H1 (cell line): Measurements from ENCODE around the gene CDC14B. TPM values are rescaled to one million over a fixed set of nuclear protein-coding genes. Genes with fewer than 3 reads are reported as not detected.
A peak's percentile ranks its signal among the peaks of the same experiment; 100 is the strongest.

Experiments used
- CTCF ChIA-PET: fragments of 300-600 bp; sonication (Branson Sonifier 250); formaldehyde crosslinking; loops from one replicate; lab custom pipeline; 2021; ENCODE audit not compliant: partially characterized antibody; lab: Charles Lee
- POLR2A ChIA-PET: fragments of 300-600 bp; sonication (Branson Sonifier 250); formaldehyde crosslinking; loops from one replicate; lab custom pipeline; 2021; ENCODE audit warnings: inconsistent platforms; ENCODE audit not compliant: partially characterized antibody; lab: Charles Lee
- DNase-seq, 2 experiments: peaks; one replicate each; pipeline versions ENCODE4 v3.0.0 to v3.0.0-alpha.2; 2010 to 2022; ENCODE audit warnings: low spot score in 2 of 2, low read depth in 1 of 2, mixed read lengths in 1 of 2
- FAIRE-seq: peaks from 2 replicates; lab custom pipeline; 2011; peaks lifted over from hg19 to GRCh38; lab: Jason Lieb, UNC
- H2AFZ ChIP-seq: 2 replicates; pipeline ENCODE4 v1.8.1; 2012; ENCODE audit warnings: low read length, inconsistent platforms
- H2AK5ac ChIP-seq: 2 replicates; pipeline ENCODE4 v1.6.1; 2013; ENCODE audit warnings: low read depth, low read length
- H2BK120ac ChIP-seq: replicated peaks from 2 replicates; pipeline ENCODE3; 2013; ENCODE audit warnings: low read depth, low read length, inconsistent platforms
- H2BK12ac ChIP-seq: 2 replicates; pipeline ENCODE4 v1.6.1; 2013; ENCODE audit warnings: low read depth, low read length
- H2BK15ac ChIP-seq: 2 replicates; pipeline ENCODE4 v1.6.1; 2013; ENCODE audit warnings: low read length
- H2BK20ac ChIP-seq: 2 replicates; pipeline ENCODE4 v1.6.1; 2013; ENCODE audit warnings: low read length
- H2BK5ac ChIP-seq: 2 replicates; pipeline ENCODE4 v1.6.1; 2013; ENCODE audit warnings: low read depth, low read length
- H3K14ac ChIP-seq: 2 replicates; pipeline ENCODE4 v1.6.1; 2013; ENCODE audit warnings: inconsistent platforms; ENCODE audit not compliant: insufficient read length
- H3K18ac ChIP-seq: 2 replicates; pipeline ENCODE4 v1.6.1; 2013; ENCODE audit warnings: low read length; ENCODE audit errors: extremely low read depth
- H3K23ac ChIP-seq: 2 replicates; pipeline ENCODE4 v1.6.1; 2013; ENCODE audit warnings: inconsistent platforms; ENCODE audit not compliant: insufficient read length
- H3K23me2 ChIP-seq: 2 replicates; pipeline ENCODE4 v1.6.1; 2013; ENCODE audit warnings: low read depth, low read length
- H3K27ac ChIP-seq: 2 replicates; pipeline ENCODE4 v1.6.1; 2011; ENCODE audit warnings: low read depth, low read length, inconsistent platforms
- H3K27me3 ChIP-seq, 4 experiments: replicated peaks in 1 of 4; 1 replicate in 1 of 4; 2 replicates in 3 of 4; pipeline versions ENCODE4 v1.6.1 to v1.8.1; 2011 to 2013; ENCODE audit warnings: low read length in 3 of 4, mild to moderate bottlenecking in 3 of 4, inconsistent platforms in 2 of 4, mixed read lengths in 2 of 4, moderate library complexity in 1 of 4; ENCODE audit not compliant: control insufficient read depth in 3 of 4, insufficient read depth in 3 of 4; ENCODE audit errors: extremely low read depth in 1 of 4
- H3K36me3 ChIP-seq, 4 experiments: 2 replicates each; pipeline versions ENCODE4 v1.6.1 to v1.8.1; 2011 to 2013; ENCODE audit warnings: mild to moderate bottlenecking in 4 of 4, low read length in 3 of 4, moderate library complexity in 2 of 4, control low read depth in 1 of 4, inconsistent platforms in 1 of 4; ENCODE audit not compliant: insufficient read depth in 4 of 4, control insufficient read depth in 2 of 4
- H3K4ac ChIP-seq: replicated peaks from 2 replicates; pipeline ENCODE3; 2013; ENCODE audit warnings: low read length, low read depth, mixed read lengths, inconsistent platforms; ENCODE audit not compliant: insufficient read length
- H3K4me1 ChIP-seq, 4 experiments: replicated peaks in 1 of 4; 1 replicate in 1 of 4; 2 replicates in 3 of 4; pipeline versions ENCODE4 v1.6.1 to v1.8.1; 2011 to 2013; ENCODE audit warnings: low read length in 3 of 4, inconsistent platforms in 2 of 4, mixed read lengths in 1 of 4; ENCODE audit not compliant: insufficient read depth in 4 of 4, control insufficient read depth in 3 of 4
- H3K4me2 ChIP-seq, 2 experiments: 2 replicates each; pipeline versions ENCODE4 v1.6.1 to v1.8.1; 2011 to 2013; ENCODE audit warnings: low read depth in 2 of 2, low read length in 2 of 2, control low read depth in 1 of 2, inconsistent platforms in 1 of 2, mild to moderate bottlenecking in 1 of 2; ENCODE audit not compliant: insufficient read depth in 1 of 2
- H3K4me3 ChIP-seq, 4 experiments: fragments of 200-600, 300-600 bp in 1 of 4; sonication (generic), shearing (Covaris generic), sonication (Bioruptor Twin) in 1 of 4; 2 replicates each; pipeline versions ENCODE4 v1.5.1 to v1.8.1; 2011 to 2016; ENCODE audit warnings: low read length in 4 of 4, low read depth in 3 of 4, control low read depth in 2 of 4, inconsistent platforms in 2 of 4, mild to moderate bottlenecking in 2 of 4, mixed read lengths in 1 of 4, moderate library complexity in 1 of 4; ENCODE audit not compliant: insufficient read depth in 2 of 4; ENCODE audit errors: extremely low read depth in 1 of 4
- H3K56ac ChIP-seq: replicated peaks from 2 replicates; pipeline ENCODE3; 2013; ENCODE audit warnings: low read depth, mild to moderate bottlenecking, mixed read lengths, low read length, inconsistent platforms; ENCODE audit not compliant: insufficient read length
- H3K79me1 ChIP-seq: 2 replicates; pipeline ENCODE4 v1.6.1; 2013; ENCODE audit warnings: low read depth, low read length, control low read depth
- H3K79me2 ChIP-seq, 2 experiments: 2 replicates each; pipeline versions ENCODE4 v1.6.1 to v1.8.1; 2012 to 2013; ENCODE audit warnings: low read length in 2 of 2, mild to moderate bottlenecking in 2 of 2, inconsistent platforms in 1 of 2; ENCODE audit not compliant: insufficient read depth in 2 of 2, control insufficient read depth in 1 of 2
- H3K9ac ChIP-seq, 4 experiments: replicated peaks in 1 of 4; 1 replicate in 1 of 4; 2 replicates in 3 of 4; pipeline versions ENCODE4 v1.6.1 to v1.8.1; 2011 to 2013; ENCODE audit warnings: low read depth in 3 of 4, low read length in 3 of 4, control low read depth in 2 of 4, mild to moderate bottlenecking in 2 of 4, moderate library complexity in 2 of 4, inconsistent platforms in 1 of 4; ENCODE audit errors: extremely low read depth in 1 of 4
- H3K9me3 ChIP-seq, 2 experiments: 2 replicates each; pipeline versions ENCODE4 v1.6.1 to v1.8.1; 2012 to 2013; ENCODE audit warnings: mild to moderate bottlenecking in 2 of 2, moderate library complexity in 2 of 2, control low read depth in 1 of 2, inconsistent platforms in 1 of 2, low read depth in 1 of 2, low read length in 1 of 2, mixed read lengths in 1 of 2; ENCODE audit not compliant: insufficient read depth in 2 of 2
- H4K20me1 ChIP-seq, 2 experiments: replicated peaks in 1 of 2; 2 replicates each; pipeline versions ENCODE3 to v1.8.1; 2011 to 2013; ENCODE audit warnings: inconsistent platforms in 2 of 2, low read length in 2 of 2, mild to moderate bottlenecking in 1 of 2; ENCODE audit not compliant: insufficient read depth in 2 of 2, control insufficient read depth in 1 of 2
- H4K5ac ChIP-seq: 2 replicates; pipeline ENCODE4 v1.6.1; 2013; ENCODE audit warnings: low read length, low read depth, mixed read lengths, inconsistent platforms; ENCODE audit not compliant: insufficient read length
- H4K8ac ChIP-seq: 2 replicates; pipeline ENCODE4 v1.8.0; 2013; ENCODE audit warnings: mild to moderate bottlenecking, moderate library complexity, low read length, inconsistent platforms; ENCODE audit not compliant: insufficient read depth; ENCODE audit errors: extremely low read depth
- H4K91ac ChIP-seq: replicated peaks from 2 replicates; pipeline ENCODE3; 2013; ENCODE audit warnings: low read length, mixed read lengths, inconsistent platforms; ENCODE audit not compliant: insufficient read length
- JUN ChIP-seq: IDR thresholded peaks from 2 replicates; pipeline ENCODE4 v1.6.1; 2011; ENCODE audit warnings: low read depth, mild to moderate bottlenecking, improper control_type of control experiment, low read length
- WGBS, 2 experiments: shearing (Covaris generic) in 1 of 2; methylation state at CpG; one replicate each; pipeline versions ENCODE4 v1.1.6 to v1.1.7; 2013 to 2015; ENCODE audit warnings: low lambda C conversion rate in 2 of 2, mixed read lengths in 2 of 2, inconsistent platforms in 1 of 2, low coverage in 1 of 2, missing lambda C conversion rate in 1 of 2; ENCODE audit not compliant: insufficient replicate concordance in 2 of 2, insufficient coverage in 1 of 2, insufficient read length in 1 of 2; ENCODE audit errors: extremely low coverage in 1 of 2, missing lambda C conversion rate in 1 of 2; 5-methylcytosine and 5-hydroxymethylcytosine counted together
- polyA plus RNA-seq, 7 experiments: library from polyadenylated mRNA; depleted of rRNA in 3 of 7; stranded (reverse) in 5 of 7; unstranded in 2 of 7; fragments of >200 nt in 5 of 7; fragments of 200-250 nt in 2 of 7; gene quantifications; 1 replicate in 5 of 7; 2 replicates in 1 of 7; 4 replicates in 1 of 7; pipeline versions ENCODE4 v1.2.1 to v1.2.3, GENCODE V29; 2011 to 2013; ENCODE audit warnings: missing spikeins in 2 of 7, mixed read lengths in 2 of 7
- total RNA-seq: library from RNA; stranded (reverse); fragmentation: NEBNext Ultra II Directional; extraction: Animal tissue kit (Norgen Biotek cat#: 25700); gene quantifications from 2 replicates; pipeline ENCODE4 v1.2.1, GENCODE V29; 2021

Gene CDC14B
- total and polyA plus RNA-seq, 2 of the 8 experiments (the other 6 are each of a cell fraction or from before 2014, with no cell fraction given), result 17.2 to 44.6 TPM

GRCh38 chr9:96509026-96509425 is 110.6 kb downstream of the CDC14B start:
- H4K91ac ChIP-seq, result no peak overlapping the region
- H3K9me3 ChIP-seq, result no peaks in the 10 kb centered on the region
- ChIA-PET CTCF (interaction anchor here (1.3 kb wide), 1 partner anchor 12 kb away, joined by 3 read pairs; no protein-coding TSS in a partner anchor), POLR2A (interaction anchor here (1.4 kb wide), 1 partner anchor 8 kb away, joined by 3 read pairs; no protein-coding TSS in a partner anchor)
- no peak overlapping the region for H3K23ac ChIP-seq
- H4K5ac ChIP-seq, result no peak overlapping the region
- 0 out of 7 replicates have a peak, but pooled peaks cover 0 to under 1% (median 0%) of the 10 kb centered on the region in 4 experiments for H3K4me1 ChIP-seq
- H3K27ac ChIP-seq, result no peak overlapping the region
- H3K23me2 ChIP-seq, result no peaks in the 10 kb centered on the region
- no peak overlapping the region for H2BK120ac ChIP-seq
- no peaks in the 10 kb centered on the region for H3K27me3 ChIP-seq
- H3K14ac ChIP-seq, result no peak overlapping the region
- H3K36me3 ChIP-seq, result peaks cover 0 to 4% (median 0%) of the 10 kb centered on the region in 4 experiments; a peak in 2 of 8 replicates
- no peak overlapping the region for H3K18ac ChIP-seq
- H3K79me2 ChIP-seq, result no peaks in the 10 kb centered on the region
- no peak overlapping the region for H3K56ac ChIP-seq
- no peak overlapping the region for H2BK12ac ChIP-seq
- no peak overlapping the region for H3K4ac ChIP-seq
- no peak overlapping the region for H2AFZ ChIP-seq
- TF ChIP-seq JUN, result no peak
- 86% methylated on average over 5 of the region's 5 CpGs; no CpG with 5 or more reads in 1 of the 2 experiments for WGBS, 2 experiments
- no peak overlapping the region for H4K8ac ChIP-seq
- no peak overlapping the region for H2BK15ac ChIP-seq
- no peak overlapping the region for H3K4me2 ChIP-seq
- H3K4me3 ChIP-seq, result no peak overlapping the region
- FAIRE-seq (no peak), DNase-seq (no peak)
- H2BK5ac ChIP-seq, result no peak overlapping the region
- no peaks in the 10 kb centered on the region for H4K20me1 ChIP-seq
- no peak overlapping the region for H2AK5ac ChIP-seq
- H3K79me1 ChIP-seq, result no peaks in the 10 kb centered on the region
- no peak overlapping the region for H3K9ac ChIP-seq
- H2BK20ac ChIP-seq, result peak overlapping the region; percentile 3; the same call in 1 of the 2 replicates
